GM21717 (cell line): ENCODE results near the gene LMLN.
"Not testable (repeated sequence)": the region's sequence is repeated elsewhere in the genome, so short reads cannot be mapped to it uniquely, and the experiment has no call there.

Source experiments
- ATAC-seq: cut with Tn5 transposase; IDR thresholded peaks from one replicate; pipeline ENCODE4 v1.9.1; 2021; ENCODE audit warnings: mild to moderate bottlenecking, moderate library complexity; ENCODE audit not compliant: unreplicated experiment

The LMLN gene

DNA sequence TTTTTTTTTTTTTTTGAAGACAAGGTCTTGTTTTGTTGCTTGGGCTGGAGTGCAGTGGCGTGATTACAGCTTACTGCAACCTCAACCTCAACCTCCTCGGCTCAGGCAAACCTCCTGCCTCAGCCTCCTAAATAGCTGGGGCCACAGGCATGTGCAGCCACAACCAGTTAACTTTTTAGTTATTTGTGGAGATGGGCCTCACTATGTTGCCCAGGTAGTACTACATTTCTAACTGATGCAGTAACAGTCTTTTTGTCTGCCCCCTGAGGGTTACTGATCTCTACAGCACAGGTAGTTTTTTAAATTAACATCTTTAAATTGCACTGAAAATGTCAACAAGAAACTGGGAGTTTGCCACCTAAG, 3.4 kb upstream of the LMLN start:
- no peak for ATAC-seq

DNA sequence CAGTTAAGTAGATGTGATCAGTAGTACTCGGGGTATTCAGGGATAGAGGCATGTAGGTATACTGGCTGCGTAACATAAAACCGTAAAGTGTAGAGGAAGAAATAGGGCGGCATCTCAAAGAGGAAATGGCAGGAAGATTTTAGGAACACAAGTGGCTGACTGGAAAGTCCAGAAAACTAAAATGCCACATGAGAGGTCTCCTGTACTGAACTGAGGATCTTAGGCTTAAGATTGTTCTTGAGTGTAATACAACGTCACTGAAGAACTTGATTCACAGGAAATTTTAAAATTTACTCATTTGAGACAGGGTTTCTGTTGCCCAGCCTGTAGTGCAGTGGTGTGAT, 2.3 kb upstream of the LMLN start:
- no peak for ATAC-seq

DNA sequence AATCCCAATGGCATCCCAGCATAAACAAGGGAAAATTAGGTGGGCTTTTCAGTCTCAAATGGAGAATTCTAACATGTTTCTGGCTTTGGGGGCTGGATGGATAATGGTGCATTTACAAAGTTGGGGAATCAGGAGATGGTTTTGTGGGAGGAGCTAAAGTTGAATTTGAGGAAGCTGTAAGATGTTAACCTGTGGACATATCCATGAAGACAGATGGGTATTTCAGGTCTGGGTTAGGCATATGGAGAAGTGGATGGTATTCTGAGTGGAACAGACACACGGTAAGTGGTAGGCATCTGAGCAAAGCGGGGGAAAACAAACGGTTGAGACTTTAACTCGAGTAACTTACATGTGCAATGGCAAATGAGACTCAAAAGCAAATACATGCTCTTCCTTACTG, 1.7 kb upstream of the LMLN start:
- no peak for ATAC-seq

DNA sequence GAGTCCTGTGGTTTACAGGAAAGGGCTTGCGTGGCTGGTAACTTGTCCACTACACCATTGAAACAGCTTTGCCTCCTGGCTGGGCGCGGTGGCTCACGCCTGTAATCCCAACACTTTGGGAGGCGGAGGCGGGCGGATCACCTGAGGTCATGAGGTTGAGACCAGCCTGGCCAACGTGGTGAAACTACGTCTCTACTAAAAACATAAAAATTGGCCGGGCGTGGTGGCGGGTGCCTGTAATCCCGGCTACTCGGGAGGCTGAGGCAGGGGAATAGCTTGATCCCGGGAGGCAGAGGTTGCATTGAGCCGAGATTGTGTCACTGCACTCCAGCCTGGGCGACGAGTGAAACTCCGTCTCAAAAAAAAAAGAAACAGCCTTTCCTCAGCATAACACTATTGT, 1.2 kb upstream of the LMLN start:
- not testable (repeated sequence) for ATAC-seq

DNA sequence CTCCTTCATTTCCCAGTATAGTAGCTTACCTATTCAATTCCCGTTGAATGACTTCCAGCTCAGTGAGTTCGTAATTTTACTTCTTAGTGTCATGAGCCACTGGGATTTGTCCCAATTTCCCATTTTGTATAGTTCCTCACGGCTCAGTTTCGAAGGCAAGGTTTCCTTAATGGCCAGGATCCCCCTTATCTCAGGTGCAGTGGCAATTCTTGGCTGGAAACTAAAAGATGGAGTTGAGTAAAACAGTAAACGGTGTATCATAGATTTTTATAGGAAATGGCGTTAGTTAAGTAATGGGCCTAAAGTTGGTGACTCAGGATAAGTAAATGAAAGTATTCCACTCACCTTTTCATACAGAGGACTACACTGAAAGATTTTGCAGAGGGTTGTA, 522 bp upstream of the LMLN start:
- no peak for ATAC-seq

DNA sequence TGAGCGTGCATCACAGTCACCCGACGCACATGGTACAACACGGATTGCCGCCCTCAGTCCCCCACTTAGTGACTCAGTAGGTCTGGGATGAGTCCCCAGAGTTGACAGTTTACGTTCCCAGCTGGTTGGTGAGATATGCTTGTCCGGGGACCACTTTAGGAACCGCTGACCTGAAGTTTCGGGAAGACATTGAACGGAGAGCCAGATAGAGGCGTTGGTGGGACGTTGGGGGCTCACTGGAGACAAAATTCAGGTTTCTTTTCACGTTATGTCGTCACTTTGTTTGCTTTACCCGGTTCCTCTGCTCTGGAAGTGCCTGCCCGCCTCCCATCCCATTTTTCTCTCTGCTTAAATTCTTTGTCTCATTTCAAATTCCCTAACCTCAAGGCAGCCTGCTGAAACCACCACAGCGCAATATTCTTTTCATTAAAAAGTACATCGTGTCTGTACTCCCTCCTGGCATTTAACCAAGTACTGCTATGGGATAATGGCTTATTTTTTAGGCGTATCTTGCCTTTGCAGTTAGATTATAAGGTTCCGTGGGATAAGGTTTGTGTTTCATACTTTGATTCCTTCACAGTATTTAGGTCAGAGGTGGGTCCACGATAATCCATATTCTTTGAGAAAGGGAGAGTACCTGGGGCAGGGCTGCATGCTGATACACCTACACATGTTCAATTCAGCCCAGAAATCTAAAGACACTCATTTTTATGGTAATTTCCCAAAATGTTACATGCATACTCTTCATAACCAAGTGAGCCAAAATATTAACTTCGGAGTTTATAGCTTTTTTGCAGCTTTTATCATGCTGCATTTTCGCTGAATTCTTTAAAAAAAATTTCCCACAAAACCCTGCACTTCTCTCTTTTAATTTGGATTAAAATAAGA, 921 bp downstream of the LMLN start:
- ATAC-seq, result no peak

DNA sequence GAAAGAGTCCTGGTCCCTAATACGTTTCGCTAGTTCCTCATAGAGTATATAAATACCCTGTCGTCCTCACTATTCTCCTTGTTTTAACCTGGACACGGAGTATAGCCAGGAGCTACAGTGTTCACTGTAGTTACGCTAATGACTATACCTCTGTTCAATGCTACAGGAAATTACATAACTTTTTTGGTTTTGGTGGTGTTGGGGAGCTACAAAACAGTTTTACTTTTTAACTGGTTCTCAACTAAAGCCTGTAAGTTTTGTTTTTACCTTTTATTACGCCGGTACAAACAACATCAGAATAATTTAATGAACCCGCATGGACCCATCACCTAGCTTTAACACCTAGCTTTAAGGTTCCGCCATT, 1.5 kb downstream of the LMLN start:
- ATAC-seq, result no peak

DNA sequence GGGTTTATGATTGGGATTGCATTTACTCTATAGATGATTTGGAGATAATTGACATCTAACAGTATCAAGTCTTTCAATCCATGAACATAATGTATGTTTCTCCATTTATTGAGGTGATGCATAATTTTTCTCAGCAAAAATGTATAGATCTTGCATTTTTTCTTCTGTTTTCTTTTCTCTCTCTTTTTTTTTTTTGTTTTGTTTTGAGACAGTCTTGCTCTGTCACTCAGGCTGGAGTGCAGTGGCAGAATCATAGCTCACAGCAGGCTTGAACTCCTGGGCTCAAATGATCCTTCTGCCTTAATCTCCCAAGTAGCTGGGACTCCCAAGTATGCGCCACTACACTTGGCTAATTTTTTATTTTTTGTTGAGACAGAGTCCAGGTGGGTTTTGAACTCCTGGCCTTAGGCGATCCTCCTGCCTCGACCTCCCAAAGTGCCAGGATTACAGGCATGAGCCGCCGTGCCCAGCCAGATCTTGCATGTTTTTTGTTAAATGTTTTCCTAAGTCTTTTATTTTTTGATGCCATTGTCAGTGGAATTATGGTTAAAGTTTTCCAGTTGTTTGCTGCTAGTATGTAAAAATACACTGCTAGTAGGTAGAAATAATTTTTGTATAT, 3.1 kb downstream of the LMLN start:
- no peak for ATAC-seq

DNA sequence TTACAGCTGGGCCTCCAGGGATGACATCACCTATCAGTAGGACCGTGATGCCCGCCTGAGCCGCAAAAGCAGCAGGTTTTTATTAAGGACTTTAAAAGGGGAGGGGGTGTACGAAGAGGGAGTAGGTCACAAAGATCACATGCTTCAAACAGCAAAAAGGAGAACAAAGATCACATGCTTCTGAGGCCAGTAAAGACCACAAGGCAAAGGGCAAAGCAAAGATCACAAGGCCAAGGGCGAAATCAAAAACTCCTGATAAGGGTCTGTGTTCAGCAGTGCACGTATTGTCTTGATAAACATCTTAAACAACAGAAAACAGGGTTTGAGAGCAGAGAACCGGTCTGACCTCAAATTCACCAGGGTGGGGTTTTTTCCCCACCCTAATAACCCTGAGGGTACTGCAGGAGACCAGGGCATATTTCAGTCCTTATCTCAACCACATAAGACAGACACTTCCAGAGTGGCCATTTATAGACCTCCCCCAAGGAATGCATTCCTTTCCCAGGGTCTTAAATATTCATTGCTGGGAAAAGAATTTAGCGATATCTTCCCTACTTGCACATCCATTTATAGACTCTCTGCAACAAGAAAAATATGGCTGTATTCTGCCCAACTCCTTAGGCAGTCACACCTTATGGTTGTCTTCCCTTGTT, 7.4 kb downstream of the LMLN start:
- ATAC-seq, result not testable (repeated sequence)

DNA sequence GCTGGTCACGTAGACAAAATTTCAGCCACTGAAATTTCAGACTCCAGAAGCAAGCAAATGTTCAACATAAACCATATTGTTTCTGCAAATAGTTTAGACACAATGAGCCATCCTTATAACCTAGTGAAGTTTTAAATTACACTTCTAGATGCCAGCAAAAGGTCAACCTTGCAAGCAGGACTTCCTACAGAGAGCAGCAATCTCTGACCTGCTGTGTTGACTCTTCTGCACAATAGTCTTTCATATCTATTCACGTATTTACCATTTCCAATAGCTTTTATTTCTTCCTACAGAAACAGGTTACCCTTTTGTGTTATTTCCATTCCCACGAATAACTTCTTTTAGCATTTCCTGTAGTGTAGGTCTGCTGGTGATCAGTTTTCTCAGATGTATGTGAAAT, 10.6 kb downstream of the LMLN start:
- ATAC-seq, result no peak

DNA sequence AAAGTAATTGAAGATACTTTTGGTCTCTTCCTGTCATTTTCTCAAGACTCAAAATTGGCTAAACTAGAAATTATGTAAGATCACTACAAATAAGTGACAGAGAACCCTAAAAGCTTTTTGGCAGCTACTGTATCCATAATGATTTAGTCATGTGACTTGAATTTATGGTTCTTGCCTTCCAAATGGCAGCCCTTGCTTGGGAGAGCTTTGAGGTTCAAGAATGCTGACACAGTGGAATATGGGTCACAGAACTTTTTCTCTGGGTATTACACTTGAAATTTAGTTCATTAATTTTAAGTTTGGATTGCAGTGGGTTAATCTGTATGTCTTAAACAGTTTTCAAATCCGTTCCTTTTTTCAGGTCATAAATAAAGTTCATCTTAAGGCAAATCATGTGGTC, 14.0 kb downstream of the LMLN start:
- ATAC-seq, result no peak

DNA sequence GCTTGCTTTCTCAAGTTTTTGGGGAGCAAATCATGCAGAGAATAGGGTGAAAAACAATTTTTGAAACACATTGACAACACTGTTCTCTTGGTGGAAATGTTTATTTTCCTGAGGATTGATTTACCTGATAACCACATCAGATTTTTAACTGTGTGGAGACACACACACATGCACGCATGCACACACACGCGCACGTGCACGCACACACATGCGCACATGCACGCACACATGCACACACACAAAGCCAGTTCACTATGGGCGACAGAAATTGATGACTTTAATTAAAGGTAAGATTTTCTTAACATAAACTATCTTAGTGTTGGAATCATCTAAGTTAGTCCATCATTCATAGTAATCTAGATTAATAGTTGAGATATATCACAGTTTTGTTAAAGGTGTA, 15.3 kb downstream of the LMLN start:
- ATAC-seq, result no peak

DNA sequence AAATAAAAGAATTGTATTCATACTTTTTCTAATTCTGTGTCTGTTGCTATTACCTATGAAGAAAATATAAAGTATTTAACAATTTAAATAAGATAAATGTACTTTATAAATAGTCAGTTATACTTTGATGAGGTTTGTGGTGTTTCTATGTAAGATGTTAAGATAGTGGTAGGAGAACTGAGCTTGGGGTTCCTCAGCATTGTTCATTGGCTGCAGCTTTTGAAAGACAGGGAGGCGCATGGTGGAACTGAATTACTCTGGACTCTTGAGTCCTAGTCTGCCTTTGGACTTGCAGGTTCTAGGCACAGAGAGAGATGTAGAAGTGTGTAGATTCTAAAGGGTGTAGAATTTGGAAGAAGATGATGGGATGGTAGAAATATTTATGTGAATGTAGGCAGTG, 23.1 kb downstream of the LMLN start:
- ATAC-seq, result no peak

DNA sequence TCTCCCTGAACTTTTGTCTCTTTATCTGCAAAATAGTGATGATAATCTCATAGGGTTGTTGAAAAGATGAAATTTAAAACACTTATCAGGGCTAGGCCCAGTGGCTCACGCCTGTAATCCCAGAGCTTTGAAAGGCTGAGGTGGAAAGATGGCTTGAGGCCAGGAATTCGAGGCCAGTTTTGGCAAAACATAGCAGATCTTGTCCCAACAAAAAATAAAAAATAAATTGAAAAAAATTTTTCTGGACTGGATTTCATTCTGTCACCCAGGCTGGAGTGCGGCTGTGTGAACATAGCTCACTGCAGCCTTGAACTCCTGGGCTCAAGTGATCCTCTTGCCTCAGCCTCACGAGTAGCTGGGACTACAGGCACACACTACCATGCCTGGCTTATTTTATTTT, 29.6 kb downstream of the LMLN start:
- ATAC-seq, result no peak

DNA sequence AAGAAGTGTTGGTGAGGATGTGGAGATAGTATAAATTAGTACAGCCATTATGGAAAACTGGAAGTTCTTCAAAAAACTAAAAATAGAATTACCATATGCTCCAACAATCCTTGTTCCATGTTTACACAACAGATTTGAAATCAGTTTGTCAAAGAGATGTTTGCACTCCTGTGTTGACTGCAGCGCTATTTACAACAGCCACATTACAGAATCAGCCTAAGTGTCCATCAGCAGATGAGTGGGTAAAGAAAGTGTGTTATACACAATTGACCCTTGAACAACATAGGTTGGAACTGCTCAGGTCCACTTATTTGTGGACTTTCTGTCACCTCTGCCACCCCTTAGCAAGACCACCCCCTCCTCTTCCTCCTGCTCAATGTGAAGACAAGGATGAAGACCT, 34.7 kb downstream of the LMLN start:
- no peak for ATAC-seq

DNA sequence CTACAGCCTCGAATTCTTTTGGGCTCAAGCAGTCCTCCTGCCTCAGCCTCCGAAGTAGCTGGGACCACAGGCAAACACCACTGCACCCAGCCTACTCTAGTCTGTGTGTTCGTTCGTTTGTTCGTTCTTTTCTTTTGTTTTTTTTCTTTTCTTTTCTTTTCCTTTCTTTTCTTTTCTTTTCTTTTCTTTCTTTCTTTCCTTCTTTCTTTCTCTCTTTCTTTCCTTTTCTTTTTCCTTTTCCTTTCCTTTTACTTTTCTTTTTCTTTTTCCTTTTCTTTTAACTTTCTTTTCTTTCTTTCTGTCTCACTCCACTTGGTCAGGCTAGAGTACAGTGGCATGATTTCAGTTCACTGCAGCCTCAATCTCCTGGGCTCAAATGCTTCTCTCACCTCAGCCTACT, 36.8 kb downstream of the LMLN start:
- ATAC-seq, result no peak

DNA sequence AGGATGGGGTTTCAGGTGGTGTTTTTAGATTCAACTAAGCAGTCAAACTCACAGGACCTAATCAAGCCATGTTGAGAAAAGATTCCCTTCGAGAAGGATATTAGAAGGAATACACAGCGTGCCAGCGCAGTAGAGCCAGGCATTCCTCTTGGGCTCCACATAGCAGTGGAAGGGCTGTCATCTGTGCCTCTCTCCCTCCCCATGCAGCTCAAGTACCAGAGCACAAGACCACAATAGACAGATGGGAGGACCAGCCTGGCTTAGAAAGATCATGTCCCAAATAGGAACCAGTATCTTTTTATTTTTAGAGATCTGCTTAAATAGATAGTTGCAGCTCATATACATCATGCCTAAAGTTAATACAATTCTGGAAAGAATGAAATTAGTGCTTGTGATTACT, 37.9 kb downstream of the LMLN start:
- ATAC-seq, result no peak

DNA sequence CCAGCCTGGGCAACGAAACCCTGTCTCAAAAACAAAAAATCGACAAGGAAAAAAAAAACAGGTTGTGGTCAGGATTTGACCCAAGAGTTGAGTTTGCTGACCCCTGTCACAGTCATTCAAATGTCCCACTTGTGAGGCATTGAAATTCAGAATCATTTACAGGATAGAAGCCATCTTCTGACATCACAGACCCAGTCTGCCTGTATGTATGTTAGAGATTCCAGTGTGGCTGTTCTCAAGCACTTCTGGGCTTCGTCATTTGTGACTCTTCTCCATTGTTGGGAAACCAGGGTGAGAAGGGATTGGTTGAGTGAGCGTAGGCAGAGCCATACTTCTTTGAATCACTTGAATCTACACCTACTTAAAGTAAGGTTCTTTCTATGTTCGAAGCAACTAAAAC, 57.1 kb downstream of the LMLN start:
- no peak for ATAC-seq

DNA sequence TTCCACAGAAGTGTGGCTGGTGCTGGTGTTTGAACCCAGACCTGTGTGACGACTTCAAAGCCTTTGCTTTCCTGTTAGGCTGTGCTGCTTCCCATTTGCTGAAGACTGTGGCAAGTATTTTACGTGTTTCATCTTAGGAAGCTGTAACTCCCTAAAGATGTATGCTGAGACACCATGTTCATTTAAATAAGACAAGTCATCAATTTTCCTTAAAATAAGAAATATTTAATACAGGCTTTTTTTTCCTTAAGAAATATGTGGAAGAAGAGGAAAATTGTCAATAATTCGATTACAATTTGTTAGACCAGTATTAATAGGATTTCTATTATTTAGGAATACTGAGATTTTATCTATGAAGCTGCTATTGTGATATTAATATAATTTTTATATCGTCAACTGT, 58.4 kb downstream of the LMLN start:
- no peak for ATAC-seq

DNA sequence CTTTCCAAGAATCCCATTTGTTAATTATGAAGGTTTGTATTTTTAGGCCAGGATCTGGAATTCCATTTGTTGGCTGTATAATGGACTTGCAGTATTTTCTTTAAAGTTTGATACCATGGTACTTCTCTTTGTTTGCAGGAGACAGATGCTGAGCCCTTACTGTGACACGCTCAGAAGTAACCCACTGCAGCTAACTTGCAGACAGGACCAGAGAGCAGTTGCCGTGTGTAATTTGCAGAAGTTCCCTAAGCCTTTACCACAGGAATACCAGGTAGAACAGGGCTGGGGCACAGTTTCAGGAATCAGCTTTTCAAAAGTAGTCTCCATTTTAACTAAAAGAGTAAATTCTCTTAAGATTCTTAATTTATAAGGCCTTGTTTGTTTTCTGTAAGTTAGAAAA, 59.1 kb downstream of the LMLN start:
- no peak for ATAC-seq

DNA sequence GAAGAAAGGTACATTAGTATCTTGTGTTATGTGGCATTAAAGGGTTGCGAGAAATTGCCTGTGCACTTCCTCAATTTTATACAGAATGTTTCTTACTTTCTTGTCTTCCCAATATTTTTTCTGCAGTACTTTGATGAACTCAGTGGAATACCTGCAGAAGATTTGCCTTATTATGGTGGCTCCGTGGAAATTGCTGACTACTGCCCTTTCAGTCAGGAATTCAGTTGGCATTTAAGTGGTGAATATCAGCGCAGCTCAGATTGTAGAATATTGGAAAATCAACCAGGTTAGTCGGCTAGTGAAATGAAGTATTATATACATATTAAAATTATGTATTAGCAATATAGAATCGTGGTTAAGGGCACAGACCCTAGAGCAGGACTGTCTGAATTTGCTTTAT, 61.3 kb downstream of the LMLN start:
- no peak for ATAC-seq

DNA sequence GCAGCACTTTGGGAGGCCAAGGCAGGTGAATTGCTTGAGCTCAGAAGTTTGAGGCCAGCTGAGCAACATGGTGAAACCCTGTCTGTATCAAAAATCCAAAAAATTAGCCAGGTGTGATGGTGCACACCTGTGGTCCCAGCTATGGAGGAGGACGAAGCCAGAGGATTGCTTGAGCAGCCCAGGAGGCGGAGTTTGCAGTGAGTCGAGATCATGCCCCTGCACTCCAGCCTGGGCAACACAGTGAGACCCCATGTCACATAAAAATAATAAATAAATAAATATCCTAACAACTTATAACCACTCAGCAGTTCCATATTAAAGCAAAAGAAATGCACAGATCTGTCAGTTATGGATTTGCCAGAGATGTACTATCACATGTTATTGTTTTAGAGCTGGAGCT, 62.6 kb downstream of the LMLN start:
- ATAC-seq, result no peak

DNA sequence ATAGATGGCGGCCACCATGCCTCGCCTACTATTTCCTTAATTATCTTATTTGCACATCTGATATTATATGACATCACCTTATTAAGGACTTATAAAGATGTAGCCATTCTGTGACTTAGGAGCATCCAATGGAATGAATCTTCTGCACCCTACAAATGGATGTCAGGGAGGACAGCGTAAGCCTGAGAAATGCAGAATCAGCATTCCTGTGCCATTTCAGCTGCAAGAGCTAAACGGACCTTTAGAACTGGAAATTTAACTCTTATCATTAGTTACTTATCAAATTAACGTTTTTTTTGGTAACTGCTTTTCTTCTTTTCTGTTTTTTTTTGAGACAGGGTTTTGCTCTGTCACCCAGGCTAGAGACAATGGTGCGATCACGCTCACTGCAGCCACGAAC, 65.6 kb downstream of the LMLN start:
- no peak for ATAC-seq
